ENCODE results near the gene NBEA.

NBEA gene

GRCh38 chr13:35179494-35179893, 237.4 kb downstream of the NBEA start:
- no peaks in the 10 kb centered on the region for H3K4me1 ChIP-seq (ENCODE audit: control insufficient read depth, insufficient read depth, low read length)
- H3K27ac ChIP-seq (ENCODE audit: low read depth, low read length), result no peak overlapping the region
- H3K9me3 ChIP-seq (ENCODE audit: control insufficient read depth, insufficient read depth, low read length), result no peaks in the 10 kb centered on the region
- H3K27me3 ChIP-seq (ENCODE audit: control insufficient read depth, insufficient read depth, low read length), result no peaks in the 10 kb centered on the region
- no peak overlapping the region for H3K4me3 ChIP-seq (ENCODE audit: low read depth, low read length)
- peaks cover 18% of the 10 kb centered on the region for H3K36me3 ChIP-seq (ENCODE audit: control insufficient read depth, insufficient read depth, low read length)
- H3K9ac ChIP-seq (ENCODE audit: low read depth, low read length), result no peak overlapping the region

GRCh38 chr13:35179920-35180663, 238.0 kb downstream of the NBEA start:
- no peak overlapping the region for H3K27ac ChIP-seq (ENCODE audit: low read depth, low read length)
- H3K4me1 ChIP-seq (ENCODE audit: control insufficient read depth, insufficient read depth, low read length), result no peaks in the 10 kb centered on the region

GRCh38 chr13:35190241-35190640, 248.2 kb downstream of the NBEA start:
- Histone ChIP-seq H3K4me3 (ENCODE audit: low read depth, low read length) (no peak overlapping the region), H3K9me3 (ENCODE audit: control insufficient read depth, insufficient read depth, low read length) (no peaks in the 10 kb centered on the region), H3K4me1 (ENCODE audit: control insufficient read depth, insufficient read depth, low read length) (no peaks in the 10 kb centered on the region), H3K36me3 (ENCODE audit: control insufficient read depth, insufficient read depth, low read length) (peaks cover 5% of the 10 kb centered on the region; the same call in 1 of the 2 replicates), H3K27me3 (ENCODE audit: control insufficient read depth, insufficient read depth, low read length) (no peaks in the 10 kb centered on the region), H3K27ac (ENCODE audit: low read depth, low read length) (no peak overlapping the region), H3K9ac (ENCODE audit: low read depth, low read length) (no peak overlapping the region)

More at GRCh38 chr13:35179920-35180663, 238.0 kb downstream of the NBEA start:
- Histone ChIP-seq H3K36me3 (ENCODE audit: control insufficient read depth, insufficient read depth, low read length) (peaks cover 18% of the 10 kb centered on the region), H3K4me3 (ENCODE audit: low read depth, low read length) (no peak overlapping the region), H3K9me3 (ENCODE audit: control insufficient read depth, insufficient read depth, low read length) (no peaks in the 10 kb centered on the region), H3K9ac (ENCODE audit: low read depth, low read length) (no peak overlapping the region), H3K27me3 (ENCODE audit: control insufficient read depth, insufficient read depth, low read length) (no peaks in the 10 kb centered on the region)

- Histone ChIP-seq H3K9me3 (ENCODE audit: control insufficient read depth, insufficient read depth, low read length) (no peaks in the 10 kb centered on the region), H3K36me3 (ENCODE audit: control insufficient read depth, insufficient read depth, low read length) (peaks cover 8% of the 10 kb centered on the region; the same call in 1 of the 2 replicates), H3K27ac (ENCODE audit: low read depth, low read length) (no peak overlapping the region), H3K27me3 (ENCODE audit: control insufficient read depth, insufficient read depth, low read length) (no peaks in the 10 kb centered on the region), H3K4me3 (ENCODE audit: low read depth, low read length) (no peak overlapping the region), H3K9ac (ENCODE audit: low read depth, low read length) (no peak overlapping the region), H3K4me1 (ENCODE audit: control insufficient read depth, insufficient read depth, low read length) (no peaks in the 10 kb centered on the region)
Observed at GRCh38 chr13:35191883-35192282, 249.8 kb downstream of the NBEA start.

GRCh38 chr13:35198613-35199200, 256.6 kb downstream of the NBEA start:
- H3K36me3 ChIP-seq (ENCODE audit: control insufficient read depth, insufficient read depth, low read length), result peaks cover 8% of the 10 kb centered on the region; the same call in 1 of the 2 replicates

GRCh38 chr13:35208587-35208986, 266.5 kb downstream of the NBEA start:
- Histone ChIP-seq H3K9ac (ENCODE audit: low read depth, low read length) (no peak overlapping the region), H3K4me3 (ENCODE audit: low read depth, low read length) (no peak overlapping the region), H3K9me3 (ENCODE audit: control insufficient read depth, insufficient read depth, low read length) (no peaks in the 10 kb centered on the region), H3K27ac (ENCODE audit: low read depth, low read length) (no peak overlapping the region), H3K4me1 (ENCODE audit: control insufficient read depth, insufficient read depth, low read length) (no peaks in the 10 kb centered on the region), H3K36me3 (ENCODE audit: control insufficient read depth, insufficient read depth, low read length) (peaks cover 13% of the 10 kb centered on the region), H3K27me3 (ENCODE audit: control insufficient read depth, insufficient read depth, low read length) (no peaks in the 10 kb centered on the region)

More at GRCh38 chr13:35198613-35199200, 256.6 kb downstream of the NBEA start:
- H3K27me3 ChIP-seq (ENCODE audit: control insufficient read depth, insufficient read depth, low read length), result no peaks in the 10 kb centered on the region
- no peak overlapping the region for H3K27ac ChIP-seq (ENCODE audit: low read depth, low read length)
- no peaks in the 10 kb centered on the region for H3K9me3 ChIP-seq (ENCODE audit: control insufficient read depth, insufficient read depth, low read length)
- H3K9ac ChIP-seq (ENCODE audit: low read depth, low read length), result no peak overlapping the region
- H3K4me3 ChIP-seq (ENCODE audit: low read depth, low read length), result no peak overlapping the region
- no peaks in the 10 kb centered on the region for H3K4me1 ChIP-seq (ENCODE audit: control insufficient read depth, insufficient read depth, low read length)

- Histone ChIP-seq H3K9ac (ENCODE audit: low read depth, low read length) (no peak overlapping the region), H3K4me3 (ENCODE audit: low read depth, low read length) (no peak overlapping the region), H3K27ac (ENCODE audit: low read depth, low read length) (no peak overlapping the region)
Observed at GRCh38 chr13:35210261-35210660, 268.2 kb downstream of the NBEA start.

GRCh38 chr13:35211949-35212348, 269.9 kb downstream of the NBEA start:
- no peak overlapping the region for H3K9ac ChIP-seq (ENCODE audit: low read depth, low read length)
- H3K4me1 ChIP-seq (ENCODE audit: control insufficient read depth, insufficient read depth, low read length), result no peaks in the 10 kb centered on the region
- no peak overlapping the region for H3K27ac ChIP-seq (ENCODE audit: low read depth, low read length)
- no peak overlapping the region for H3K4me3 ChIP-seq (ENCODE audit: low read depth, low read length)
- H3K27me3 ChIP-seq (ENCODE audit: control insufficient read depth, insufficient read depth, low read length), result no peaks in the 10 kb centered on the region
- H3K9me3 ChIP-seq (ENCODE audit: control insufficient read depth, insufficient read depth, low read length), result no peaks in the 10 kb centered on the region
- H3K36me3 ChIP-seq (ENCODE audit: control insufficient read depth, insufficient read depth, low read length), result peaks cover 13% of the 10 kb centered on the region

More at GRCh38 chr13:35210261-35210660, 268.2 kb downstream of the NBEA start:
- H3K4me1 ChIP-seq (ENCODE audit: control insufficient read depth, insufficient read depth, low read length), result no peaks in the 10 kb centered on the region
- H3K9me3 ChIP-seq (ENCODE audit: control insufficient read depth, insufficient read depth, low read length), result no peaks in the 10 kb centered on the region
- H3K36me3 ChIP-seq (ENCODE audit: control insufficient read depth, insufficient read depth, low read length), result peaks cover 13% of the 10 kb centered on the region
- H3K27me3 ChIP-seq (ENCODE audit: control insufficient read depth, insufficient read depth, low read length), result no peaks in the 10 kb centered on the region

GRCh38 chr13:35213911-35214310, 271.8 kb downstream of the NBEA start:
- H3K36me3 ChIP-seq (ENCODE audit: control insufficient read depth, insufficient read depth, low read length), result peaks cover 13% of the 10 kb centered on the region

GRCh38 chr13:35216131-35216530, 274.1 kb downstream of the NBEA start:
- H3K9ac ChIP-seq (ENCODE audit: low read depth, low read length), result no peak overlapping the region
- H3K4me1 ChIP-seq (ENCODE audit: control insufficient read depth, insufficient read depth, low read length), result no peaks in the 10 kb centered on the region
- H3K4me3 ChIP-seq (ENCODE audit: low read depth, low read length), result no peak overlapping the region
- no peak overlapping the region for H3K27ac ChIP-seq (ENCODE audit: low read depth, low read length)
- peaks cover 13% of the 10 kb centered on the region for H3K36me3 ChIP-seq (ENCODE audit: control insufficient read depth, insufficient read depth, low read length)
- no peaks in the 10 kb centered on the region for H3K9me3 ChIP-seq (ENCODE audit: control insufficient read depth, insufficient read depth, low read length)
- H3K27me3 ChIP-seq (ENCODE audit: control insufficient read depth, insufficient read depth, low read length), result no peaks in the 10 kb centered on the region

More at GRCh38 chr13:35213911-35214310, 271.8 kb downstream of the NBEA start:
- H3K9me3 ChIP-seq (ENCODE audit: control insufficient read depth, insufficient read depth, low read length), result no peaks in the 10 kb centered on the region
- H3K4me1 ChIP-seq (ENCODE audit: control insufficient read depth, insufficient read depth, low read length), result no peaks in the 10 kb centered on the region
- no peak overlapping the region for H3K4me3 ChIP-seq (ENCODE audit: low read depth, low read length)
- no peaks in the 10 kb centered on the region for H3K27me3 ChIP-seq (ENCODE audit: control insufficient read depth, insufficient read depth, low read length)
- no peak overlapping the region for H3K27ac ChIP-seq (ENCODE audit: low read depth, low read length)
- no peak overlapping the region for H3K9ac ChIP-seq (ENCODE audit: low read depth, low read length)

GRCh38 chr13:35219021-35219420, 277.0 kb downstream of the NBEA start:
- Histone ChIP-seq H3K4me3 (ENCODE audit: low read depth, low read length) (no peak overlapping the region), H3K9me3 (ENCODE audit: control insufficient read depth, insufficient read depth, low read length) (no peaks in the 10 kb centered on the region), H3K27ac (ENCODE audit: low read depth, low read length) (no peak overlapping the region), H3K9ac (ENCODE audit: low read depth, low read length) (no peak overlapping the region), H3K36me3 (ENCODE audit: control insufficient read depth, insufficient read depth, low read length) (no peaks in the 10 kb centered on the region), H3K4me1 (ENCODE audit: control insufficient read depth, insufficient read depth, low read length) (no peaks in the 10 kb centered on the region), H3K27me3 (ENCODE audit: control insufficient read depth, insufficient read depth, low read length) (no peaks in the 10 kb centered on the region)

Data from HUES48 (cell line).